ENCODE data around the gene RAB11FIP3.

GRCh38 chr16:537415-538335, 112.2 kb downstream of the RAB11FIP3 start:
- TF ChIP-seq CTCF (IDR thresholded peaks at IDR 0.05; ENCODE audit: low read length) (no peak), EZH2phosphoT487 (IDR thresholded peaks at IDR 0.05; ENCODE audit: low read length) (no peak)
